ENCODE results near the gene PPP6R2.

PPP6R2 gene

GRCh38 chr22:50461979-50462540 is 118.9 kb downstream of the PPP6R2 start:
- H3K9ac ChIP-seq (ENCODE audit: low read length) = no peak overlapping the region
- no peaks in the 10 kb centered on the region for H3K9me3 ChIP-seq (ENCODE audit: control insufficient read depth, low read length)
- no peak overlapping the region for H3K4me3 ChIP-seq (ENCODE audit: low read length)
- H3K36me3 ChIP-seq (ENCODE audit: control insufficient read depth, insufficient read depth, low read length, severe bottlenecking) = peaks cover 95% of the 10 kb centered on the region
- no peaks in the 10 kb centered on the region for H3K27me3 ChIP-seq (replicated peaks; ENCODE audit: control insufficient read depth, insufficient read depth, low read length)
- no peak for DNase-seq (ENCODE audit: low read depth)
- no peaks in the 10 kb centered on the region for H3K4me1 ChIP-seq (ENCODE audit: control insufficient read depth, insufficient read depth, low read length)

GRCh38 chr22:50463188-50463900 is 120.2 kb downstream of the PPP6R2 start:
- Histone ChIP-seq H3K4me1 (ENCODE audit: control insufficient read depth, insufficient read depth, low read length) (no peaks in the 10 kb centered on the region), H3K27me3 (replicated peaks; ENCODE audit: control insufficient read depth, insufficient read depth, low read length) (no peaks in the 10 kb centered on the region), H3K4me3 (ENCODE audit: low read length) (no peak overlapping the region), H3K36me3 (ENCODE audit: control insufficient read depth, insufficient read depth, low read length, severe bottlenecking) (peaks cover 90% of the 10 kb centered on the region), H3K9me3 (ENCODE audit: control insufficient read depth, low read length) (no peaks in the 10 kb centered on the region), H3K9ac (ENCODE audit: low read length) (no peak overlapping the region)
- no peak for DNase-seq (ENCODE audit: low read depth)

- Histone ChIP-seq H3K27me3 (replicated peaks; ENCODE audit: control insufficient read depth, insufficient read depth, low read length) (no peaks in the 10 kb centered on the region), H3K36me3 (ENCODE audit: control insufficient read depth, insufficient read depth, low read length, severe bottlenecking) (peaks cover 78% of the 10 kb centered on the region), H3K4me3 (ENCODE audit: low read length) (no peak overlapping the region), H3K9ac (ENCODE audit: low read length) (no peak overlapping the region), H3K4me1 (ENCODE audit: control insufficient read depth, insufficient read depth, low read length) (peaks cover 6% of the 10 kb centered on the region), H3K9me3 (ENCODE audit: control insufficient read depth, low read length) (no peaks in the 10 kb centered on the region)
- DNase-seq (ENCODE audit: low read depth) = no peak
Observed at GRCh38 chr22:50464451-50464850, 121.3 kb downstream of the PPP6R2 start.

GRCh38 chr22:50465066-50465930 is 122.2 kb downstream of the PPP6R2 start:
- Histone ChIP-seq H3K36me3 (ENCODE audit: control insufficient read depth, insufficient read depth, low read length, severe bottlenecking) (peaks cover 70% of the 10 kb centered on the region), H3K4me1 (ENCODE audit: control insufficient read depth, insufficient read depth, low read length) (peaks cover 9% of the 10 kb centered on the region)
- no peak for DNase-seq (ENCODE audit: low read depth)

GRCh38 chr22:50467341-50467740 is 124.2 kb downstream of the PPP6R2 start:
- no peak overlapping the region for H3K9ac ChIP-seq (ENCODE audit: low read length)
- no peak for DNase-seq (ENCODE audit: low read depth)
- H3K27me3 ChIP-seq (replicated peaks; ENCODE audit: control insufficient read depth, insufficient read depth, low read length) = no peaks in the 10 kb centered on the region
- peaks cover 50% of the 10 kb centered on the region for H3K36me3 ChIP-seq (ENCODE audit: control insufficient read depth, insufficient read depth, low read length, severe bottlenecking)
- no peak overlapping the region for H3K4me3 ChIP-seq (ENCODE audit: low read length)
- peaks cover 11% of the 10 kb centered on the region for H3K4me1 ChIP-seq (ENCODE audit: control insufficient read depth, insufficient read depth, low read length)
- no peaks in the 10 kb centered on the region for H3K9me3 ChIP-seq (ENCODE audit: control insufficient read depth, low read length)

More at GRCh38 chr22:50465066-50465930, 122.2 kb downstream of the PPP6R2 start:
- H3K27me3 ChIP-seq (replicated peaks; ENCODE audit: control insufficient read depth, insufficient read depth, low read length) = no peaks in the 10 kb centered on the region
- no peak overlapping the region for H3K9ac ChIP-seq (ENCODE audit: low read length)
- no peak overlapping the region for H3K4me3 ChIP-seq (ENCODE audit: low read length)
- no peaks in the 10 kb centered on the region for H3K9me3 ChIP-seq (ENCODE audit: control insufficient read depth, low read length)

GRCh38 chr22:50467773-50468440 is 124.8 kb downstream of the PPP6R2 start:
- Histone ChIP-seq H3K4me1 (ENCODE audit: control insufficient read depth, insufficient read depth, low read length) (peaks cover 12% of the 10 kb centered on the region), H3K27me3 (replicated peaks; ENCODE audit: control insufficient read depth, insufficient read depth, low read length) (no peaks in the 10 kb centered on the region), H3K36me3 (ENCODE audit: control insufficient read depth, insufficient read depth, low read length, severe bottlenecking) (peaks cover 45% of the 10 kb centered on the region), H3K9ac (ENCODE audit: low read length) (no peak overlapping the region), H3K9me3 (ENCODE audit: control insufficient read depth, low read length) (no peaks in the 10 kb centered on the region), H3K4me3 (ENCODE audit: low read length) (no peak overlapping the region)
- DNase-seq (ENCODE audit: low read depth) = no peak

GRCh38 chr22:50468626-50469025 is 125.5 kb downstream of the PPP6R2 start:
- Histone ChIP-seq H3K9me3 (ENCODE audit: control insufficient read depth, low read length) (no peaks in the 10 kb centered on the region), H3K36me3 (ENCODE audit: control insufficient read depth, insufficient read depth, low read length, severe bottlenecking) (peaks cover 38% of the 10 kb centered on the region)

GRCh38 chr22:50469377-50470305 is 126.5 kb downstream of the PPP6R2 start:
- no peak for DNase-seq (ENCODE audit: low read depth)
- no peaks in the 10 kb centered on the region for H3K9me3 ChIP-seq (ENCODE audit: control insufficient read depth, low read length)
- H3K4me3 ChIP-seq (ENCODE audit: low read length) = no peak overlapping the region
- peaks cover 23% of the 10 kb centered on the region for H3K4me1 ChIP-seq (ENCODE audit: control insufficient read depth, insufficient read depth, low read length)
- H3K36me3 ChIP-seq (ENCODE audit: control insufficient read depth, insufficient read depth, low read length, severe bottlenecking) = peaks cover 28% of the 10 kb centered on the region
- H3K27me3 ChIP-seq (replicated peaks; ENCODE audit: control insufficient read depth, insufficient read depth, low read length) = no peaks in the 10 kb centered on the region
- H3K9ac ChIP-seq (ENCODE audit: low read length) = no peak overlapping the region

More at GRCh38 chr22:50468626-50469025, 125.5 kb downstream of the PPP6R2 start:
- Histone ChIP-seq H3K4me3 (ENCODE audit: low read length) (no peak overlapping the region), H3K27me3 (replicated peaks; ENCODE audit: control insufficient read depth, insufficient read depth, low read length) (no peaks in the 10 kb centered on the region), H3K9ac (ENCODE audit: low read length) (no peak overlapping the region), H3K4me1 (ENCODE audit: control insufficient read depth, insufficient read depth, low read length) (peaks cover 20% of the 10 kb centered on the region)
- DNase-seq (ENCODE audit: low read depth) = no peak

GRCh38 chr22:50470491-50470890 is 127.4 kb downstream of the PPP6R2 start:
- DNase-seq (ENCODE audit: low read depth) = no peak
- Histone ChIP-seq H3K9me3 (ENCODE audit: control insufficient read depth, low read length) (no peaks in the 10 kb centered on the region), H3K9ac (ENCODE audit: low read length) (no peak overlapping the region), H3K36me3 (ENCODE audit: control insufficient read depth, insufficient read depth, low read length, severe bottlenecking) (peaks cover 19% of the 10 kb centered on the region), H3K4me3 (ENCODE audit: low read length) (no peak overlapping the region), H3K27me3 (replicated peaks; ENCODE audit: control insufficient read depth, insufficient read depth, low read length) (no peaks in the 10 kb centered on the region), H3K4me1 (ENCODE audit: control insufficient read depth, insufficient read depth, low read length) (peaks cover 25% of the 10 kb centered on the region)

- no peaks in the 10 kb centered on the region for H3K27me3 ChIP-seq (replicated peaks; ENCODE audit: control insufficient read depth, insufficient read depth, low read length)
- no peak for DNase-seq (ENCODE audit: low read depth)
- no peak overlapping the region for H3K4me3 ChIP-seq (ENCODE audit: low read length)
- peaks cover 11% of the 10 kb centered on the region for H3K36me3 ChIP-seq (ENCODE audit: control insufficient read depth, insufficient read depth, low read length, severe bottlenecking)
- H3K9ac ChIP-seq (ENCODE audit: low read length) = no peak overlapping the region
- H3K4me1 ChIP-seq (ENCODE audit: control insufficient read depth, insufficient read depth, low read length) = peaks cover 25% of the 10 kb centered on the region
- H3K9me3 ChIP-seq (ENCODE audit: control insufficient read depth, low read length) = no peaks in the 10 kb centered on the region
Observed at GRCh38 chr22:50471197-50471847, 128.2 kb downstream of the PPP6R2 start.

Measured in adipocyte (in vitro differentiated cells).